NCI-H510A treated with DMSO at 0.1 percent for 48 hours (cell line): ENCODE data around the gene NDE1.
"Not testable (repeated sequence)": the region's sequence is repeated elsewhere in the genome, so short reads cannot be mapped to it uniquely, and the experiment has no call there.

Experiments
- DNase-seq: peaks from one replicate; lab custom pipeline; 2025; lab: John Stamatoyannopoulos, UW

Gene NDE1

DNA sequence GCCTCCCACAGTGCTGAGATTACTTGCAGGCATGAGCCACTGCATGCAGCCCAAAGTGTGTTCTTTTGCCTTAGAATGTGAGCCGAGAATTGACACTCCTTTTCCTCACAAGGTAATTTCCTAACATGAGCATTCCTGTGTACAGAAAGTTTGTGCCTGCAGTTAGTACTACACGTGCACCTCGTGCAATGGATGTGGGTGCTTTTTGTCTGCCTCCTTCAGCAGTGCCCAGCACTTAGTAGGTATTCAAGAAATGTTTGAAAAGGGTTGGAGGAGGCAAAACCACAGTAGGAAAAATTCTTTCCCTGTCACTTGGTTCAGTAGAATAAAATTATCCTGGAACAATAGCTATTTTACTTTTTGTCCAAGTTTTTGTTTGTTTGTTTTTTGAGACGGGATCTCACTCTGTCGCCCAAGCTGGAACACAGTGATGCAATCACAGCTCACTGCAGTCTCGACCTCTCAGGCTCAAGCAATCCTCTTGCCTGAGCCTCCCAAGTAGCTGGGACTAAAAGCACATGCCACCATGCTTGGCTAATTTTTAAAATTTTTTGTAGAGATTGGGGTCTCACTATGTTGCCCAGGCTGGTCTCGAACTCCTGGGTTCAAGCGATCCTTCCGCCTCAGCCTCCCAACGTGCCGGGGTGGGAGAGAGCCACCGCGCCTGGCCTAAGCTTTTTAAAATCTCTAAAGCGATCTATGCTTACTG lies 2.4 kb downstream of the NDE1 start:
- no peak for DNase-seq

DNA sequence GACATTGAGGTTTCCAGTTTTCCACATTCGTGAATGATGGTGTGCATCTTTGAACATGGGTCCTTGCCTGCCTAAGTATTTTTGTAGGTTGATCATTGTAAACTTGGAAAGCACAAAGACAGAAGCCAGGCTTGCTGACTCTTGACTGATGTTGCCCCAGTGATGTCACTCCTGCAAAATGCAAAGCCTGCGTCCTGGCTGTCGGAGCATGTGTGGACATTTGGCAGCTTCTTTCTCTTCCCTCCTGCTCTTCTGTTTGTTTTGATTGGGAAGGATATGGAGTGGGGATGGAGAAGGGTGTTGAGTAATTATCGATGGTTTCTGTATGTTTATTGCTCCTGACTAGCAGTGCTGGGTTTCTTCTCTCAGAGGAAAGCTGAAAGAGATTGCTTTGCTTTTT lies 3.2 kb downstream of the NDE1 start:
- peak; percentile 87 for DNase-seq

DNA sequence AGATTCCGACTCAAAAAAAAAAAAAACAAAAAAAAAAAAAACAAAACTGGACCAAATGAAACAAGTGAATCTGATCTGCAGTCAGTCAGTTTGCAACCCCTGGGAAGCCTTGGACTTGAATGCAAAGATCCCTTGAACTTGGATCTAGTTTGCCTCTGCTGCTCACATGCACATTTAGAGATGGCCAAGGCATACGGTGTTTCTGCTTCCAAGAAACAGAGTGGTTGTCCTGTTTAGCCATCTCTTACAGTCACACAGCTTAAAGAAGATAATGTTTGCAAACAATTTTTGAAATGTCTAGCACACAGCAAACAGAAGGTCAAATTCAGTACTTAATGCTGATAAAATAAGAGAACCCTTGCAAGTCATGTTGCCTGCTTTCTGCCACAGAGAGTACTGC lies 4.5 kb downstream of the NDE1 start:
- no peak for DNase-seq

DNA sequence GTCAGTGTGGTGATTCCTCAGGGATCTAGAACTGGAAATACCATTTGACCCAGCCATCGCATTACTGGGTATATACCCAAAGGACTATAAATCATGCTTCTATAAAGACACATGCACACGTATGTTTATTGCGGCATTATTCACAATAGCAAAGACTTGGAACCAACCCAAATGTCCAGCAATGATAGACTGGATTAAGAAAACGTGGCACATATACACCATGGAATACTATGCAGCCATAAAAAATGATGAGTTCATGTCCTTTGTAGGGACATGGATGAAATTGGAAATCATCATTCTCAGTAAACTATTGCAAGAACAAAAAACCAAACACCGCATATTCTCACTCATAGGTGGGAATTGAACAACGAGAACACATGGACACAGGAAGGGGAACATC lies 5.5 kb downstream of the NDE1 start:
- not testable (repeated sequence) for DNase-seq

DNA sequence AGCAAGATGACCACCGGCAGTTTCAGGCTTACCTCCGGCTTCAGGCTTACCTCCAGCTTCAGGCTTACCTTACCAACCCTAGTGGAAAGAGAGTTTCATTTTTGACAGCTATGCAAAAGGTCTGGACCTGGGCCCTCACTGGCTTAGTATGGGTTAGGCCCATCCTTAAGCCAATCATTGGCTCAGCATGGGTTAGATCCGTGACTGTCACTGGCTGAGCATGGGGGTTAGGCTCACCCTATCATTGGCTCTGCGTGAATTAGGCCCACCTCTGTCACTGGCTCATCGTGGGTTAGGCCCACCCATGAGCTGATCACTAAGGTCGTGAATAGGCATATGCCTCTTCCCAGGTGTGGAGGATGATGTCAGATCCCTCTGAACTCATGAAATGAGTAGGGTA lies 8.1 kb downstream of the NDE1 start:
- DNase-seq, result no peak

DNA sequence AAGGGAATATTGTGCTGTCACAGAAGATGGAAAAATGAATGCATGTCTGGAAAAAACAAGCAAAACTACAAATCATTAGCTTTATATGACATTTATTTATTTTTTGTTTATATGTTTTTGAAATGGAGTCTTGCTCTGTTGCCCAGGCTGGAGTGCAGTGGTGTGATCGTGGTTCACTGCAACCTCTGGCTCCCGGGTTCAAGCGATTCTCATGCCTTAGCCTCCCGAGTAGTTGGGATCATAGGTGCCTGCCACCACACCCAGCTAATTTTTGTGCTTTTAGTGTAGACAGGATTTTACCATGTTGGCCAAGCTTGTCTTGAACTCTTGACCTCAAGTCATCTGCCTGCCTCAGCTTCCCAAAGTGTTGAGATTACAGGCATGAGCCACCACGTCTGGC lies 8.5 kb downstream of the NDE1 start:
- DNase-seq, result no peak

DNA sequence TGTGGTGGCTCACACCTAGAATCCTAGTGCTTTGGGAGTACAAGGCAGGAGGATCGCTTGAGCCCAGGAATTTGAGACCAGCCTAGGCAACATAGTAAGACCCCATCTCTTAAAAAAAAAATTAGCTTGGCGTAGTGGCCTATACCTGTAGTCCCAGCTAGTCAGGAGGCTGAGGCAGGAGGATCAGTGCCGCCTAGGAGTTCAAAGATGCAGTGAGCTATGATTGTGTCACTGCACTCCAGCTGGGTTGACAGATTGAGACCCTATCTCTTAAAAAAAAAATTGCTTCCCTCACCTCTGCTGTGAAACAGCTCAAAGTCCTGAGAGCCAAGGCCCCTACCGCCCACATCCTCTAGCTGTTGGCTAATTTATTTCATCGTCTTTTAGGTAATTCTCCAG lies 10.2 kb downstream of the NDE1 start:
- no peak for DNase-seq

DNA sequence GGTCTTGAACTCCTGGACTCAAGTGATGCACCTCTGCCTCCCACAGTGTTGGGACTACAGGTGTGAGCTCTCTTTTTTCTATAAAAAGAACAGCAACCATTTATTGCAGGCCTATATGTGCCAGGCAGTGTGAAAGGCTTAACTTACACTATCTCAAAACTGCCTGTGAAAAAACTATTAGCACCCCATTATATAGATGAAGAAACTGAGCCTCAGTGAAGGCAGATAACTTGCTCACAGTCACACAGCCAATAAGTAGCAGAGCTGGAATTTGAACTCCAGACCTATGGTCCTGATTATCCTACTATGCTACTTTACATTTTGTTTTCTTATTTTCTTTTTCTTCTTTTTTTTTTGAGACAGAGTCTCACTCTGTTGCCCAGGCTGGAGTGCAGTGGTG lies 15.1 kb downstream of the NDE1 start:
- no peak for DNase-seq

DNA sequence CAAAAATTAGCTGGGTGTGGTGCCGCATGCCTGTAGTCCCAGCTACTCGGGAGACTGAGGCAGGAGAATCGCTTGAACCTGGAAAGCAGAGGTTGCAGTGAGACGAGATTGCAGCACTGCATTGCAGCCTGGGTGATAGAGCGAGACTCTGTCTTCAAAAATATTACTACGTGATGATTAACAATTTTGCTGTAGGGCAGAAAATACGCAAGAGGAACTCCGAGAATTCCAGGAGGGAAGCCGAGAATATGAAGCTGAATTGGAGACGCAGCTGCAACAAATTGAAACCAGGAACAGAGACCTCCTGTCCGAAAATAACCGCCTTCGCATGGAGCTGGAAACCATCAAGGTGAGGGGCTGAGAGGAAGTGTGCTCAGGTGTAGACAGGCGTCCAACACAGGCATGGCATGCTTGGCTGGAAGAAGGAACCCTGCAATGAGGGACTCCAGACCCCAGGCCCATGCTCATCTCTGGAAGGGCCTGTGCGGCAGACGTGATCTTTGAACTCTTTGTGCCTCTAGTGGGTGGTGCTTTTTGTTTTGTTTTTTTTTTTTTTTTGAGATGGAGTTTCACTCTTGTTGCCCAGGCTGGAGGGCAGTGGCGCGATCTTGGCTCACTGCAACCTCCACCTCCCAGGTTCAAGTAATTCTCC lies 17.2 kb downstream of the NDE1 start:
- no peak for DNase-seq

DNA sequence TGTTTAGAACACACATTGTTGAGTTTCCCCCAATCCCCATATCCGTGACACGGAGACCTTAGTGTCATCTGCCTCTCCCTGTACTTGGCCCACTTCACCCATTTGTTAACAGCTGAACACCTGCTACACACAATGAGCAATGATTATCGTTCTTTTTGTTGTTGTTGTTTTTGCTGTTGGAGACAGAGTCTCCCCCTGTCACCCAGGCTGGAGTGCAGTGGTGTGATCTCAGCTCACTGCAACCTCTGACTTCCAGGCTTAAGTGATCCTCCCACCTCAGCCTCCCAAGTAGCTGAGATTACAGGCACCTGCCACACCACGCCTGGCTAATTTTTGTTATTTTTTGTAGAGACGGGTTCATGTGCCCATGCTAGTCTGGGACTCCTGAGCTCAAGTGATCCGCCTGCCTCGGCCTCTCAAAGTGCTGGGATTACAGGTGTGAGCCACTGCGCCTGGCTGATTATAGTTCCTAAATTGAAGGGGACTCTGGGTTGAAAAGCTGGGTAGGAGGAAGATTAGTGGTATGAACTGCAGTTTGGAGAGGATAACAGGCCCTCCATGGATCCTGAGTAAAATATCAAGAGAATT lies 21.6 kb downstream of the NDE1 start:
- peak; percentile 62 for DNase-seq

DNA sequence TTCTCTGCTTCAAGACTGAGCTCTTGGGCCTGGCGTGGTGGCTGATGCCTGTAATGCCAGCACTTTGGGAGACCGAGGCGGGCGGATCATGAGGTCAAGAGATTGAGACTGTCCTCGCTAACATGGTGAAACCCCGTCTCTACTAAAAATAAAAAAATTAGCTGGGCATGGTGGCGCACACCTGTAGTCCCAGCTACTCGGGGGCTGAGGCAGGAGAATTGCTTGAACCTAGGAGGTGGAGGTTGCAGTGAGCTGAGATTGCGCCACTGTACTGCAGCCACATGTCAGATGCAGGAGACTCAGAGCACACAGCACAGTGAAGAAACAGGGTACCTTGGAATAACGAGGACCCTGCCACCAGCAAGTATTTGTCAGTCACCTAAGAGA lies 22.1 kb downstream of the NDE1 start:
- DNase-seq, result not testable (repeated sequence)

DNA sequence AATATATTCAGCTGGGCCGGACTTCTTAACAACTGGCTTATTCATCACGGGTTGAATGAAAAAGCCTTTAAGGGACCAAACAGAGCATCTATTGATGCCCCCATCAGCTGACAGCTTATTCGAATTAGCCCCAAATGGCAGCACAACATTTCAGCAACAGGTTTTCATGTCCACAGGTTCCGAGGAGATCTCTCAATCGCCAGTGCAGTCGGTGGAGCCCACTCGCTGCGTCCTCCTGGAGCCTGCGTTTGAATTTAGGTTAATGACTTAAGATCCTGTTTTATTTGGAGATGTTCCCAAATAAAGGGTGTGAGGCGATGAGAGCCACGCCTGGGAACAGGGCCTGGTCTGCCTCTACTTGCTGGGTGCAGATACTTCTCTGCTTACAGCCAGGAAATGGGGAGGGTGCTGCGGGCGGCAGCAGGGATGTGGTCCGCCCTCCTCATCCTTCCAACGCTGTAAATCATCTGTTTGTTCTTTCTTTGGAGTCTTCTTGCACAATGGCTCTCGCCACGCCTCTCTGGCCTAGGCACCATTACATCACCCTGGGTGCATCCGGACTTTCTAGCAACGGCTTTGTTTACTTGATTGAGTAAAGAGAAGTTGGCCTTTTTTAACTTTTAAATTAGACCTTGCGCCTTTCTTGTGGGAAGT lies 22.6 kb downstream of the NDE1 start:
- peak; percentile 100 for DNase-seq

DNA sequence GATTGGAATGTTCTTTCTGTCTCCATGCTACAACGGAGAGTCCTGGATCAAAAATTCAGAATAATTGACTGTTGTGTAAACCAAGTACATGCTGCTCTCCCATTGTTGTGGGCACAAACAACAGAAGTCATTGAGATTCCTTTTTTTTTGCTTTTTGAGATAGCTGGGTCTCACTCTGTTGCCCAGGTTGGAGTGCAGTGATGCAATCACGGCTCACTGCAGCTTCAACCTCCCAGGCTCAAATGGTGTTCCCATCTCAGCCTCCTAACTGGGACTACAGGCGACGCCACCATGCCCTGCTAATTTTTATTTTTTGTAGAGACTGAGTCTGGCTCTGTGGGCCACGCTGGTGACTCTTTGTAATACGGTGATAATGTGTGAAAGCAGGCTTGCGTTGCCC lies 24.5 kb downstream of the NDE1 start:
- no peak for DNase-seq

DNA sequence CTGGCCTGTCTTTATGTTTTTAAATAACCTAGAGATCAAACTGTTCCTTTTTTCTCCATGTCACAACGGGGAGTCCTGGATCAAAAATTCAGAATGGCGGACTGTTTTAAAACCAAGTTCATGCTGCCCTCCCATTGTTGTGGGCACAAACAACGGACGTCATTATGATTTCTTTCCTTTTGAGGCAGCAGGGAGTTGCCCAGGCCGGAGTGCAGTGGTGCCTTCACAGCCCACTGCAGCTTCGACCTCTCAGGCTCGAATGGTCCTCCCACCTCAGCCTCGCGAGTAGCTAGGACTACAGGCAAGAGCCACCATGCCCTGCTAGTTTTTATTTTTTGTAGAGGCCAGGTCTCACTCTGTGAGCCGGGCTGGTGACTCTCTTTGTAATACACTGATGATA lies 26.5 kb downstream of the NDE1 start:
- no peak for DNase-seq

DNA sequence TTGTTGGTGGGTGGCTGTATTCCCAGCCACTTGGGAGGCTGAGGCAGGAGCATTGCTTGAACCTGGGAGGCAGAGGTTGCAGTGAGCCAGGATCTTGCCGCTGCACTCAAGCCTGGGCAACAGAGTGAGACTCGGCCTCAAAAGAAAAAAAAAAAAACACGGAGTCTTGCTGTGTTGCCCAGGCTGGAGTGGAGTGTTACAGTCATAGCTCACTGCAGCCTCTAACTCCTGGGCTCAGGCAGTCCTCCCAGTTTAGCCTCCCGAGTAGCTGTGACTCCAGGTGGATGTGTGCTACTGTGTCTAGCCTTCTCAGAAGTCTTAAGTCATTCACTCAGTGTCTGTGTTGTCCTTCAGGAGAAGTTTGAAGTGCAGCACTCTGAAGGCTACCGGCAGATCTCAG lies 27.4 kb downstream of the NDE1 start:
- no peak for DNase-seq

DNA sequence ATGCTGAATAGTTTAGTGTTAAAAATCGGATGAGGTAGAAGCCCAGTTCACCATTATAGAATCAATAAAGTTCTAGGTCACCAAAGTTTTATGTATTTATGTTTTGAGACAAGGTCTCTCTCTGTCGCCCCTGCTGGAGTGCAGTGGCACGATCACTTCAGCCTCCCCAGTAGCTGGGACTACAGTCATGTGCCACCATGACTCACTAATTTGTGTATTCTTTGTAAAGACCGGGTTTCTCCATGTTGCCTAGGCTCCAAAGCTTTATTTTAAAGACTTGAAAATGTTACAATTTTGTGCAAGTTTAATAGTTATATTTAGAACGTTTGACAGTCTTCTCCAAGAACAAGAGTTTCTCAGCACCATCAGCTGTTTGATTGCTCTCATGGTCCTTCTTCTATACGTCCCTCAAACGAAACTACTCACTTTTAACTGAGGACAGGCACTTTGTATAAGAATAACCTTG lies 32.1 kb downstream of the NDE1 start:
- DNase-seq, result peak; percentile 47

DNA sequence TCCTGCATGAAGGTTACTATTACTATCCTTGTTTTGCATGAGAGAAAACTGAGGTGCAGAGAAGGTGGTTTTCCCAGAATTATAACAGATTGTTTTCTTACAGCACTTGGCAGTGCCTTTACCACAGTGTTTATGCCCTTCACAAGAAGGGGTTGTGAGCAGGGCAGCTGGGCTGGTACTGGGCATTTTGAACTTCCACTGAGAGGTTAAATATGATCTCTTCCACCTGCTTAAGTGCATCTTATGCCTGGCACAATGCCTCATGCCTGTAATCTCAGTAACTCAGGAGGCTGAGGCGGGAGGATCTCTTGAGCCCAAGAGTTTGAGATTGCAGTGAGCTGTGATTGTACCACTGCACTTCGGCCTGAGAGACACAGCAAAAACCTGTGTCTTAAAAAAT lies 36.2 kb downstream of the NDE1 start:
- peak; percentile 23 for DNase-seq

DNA sequence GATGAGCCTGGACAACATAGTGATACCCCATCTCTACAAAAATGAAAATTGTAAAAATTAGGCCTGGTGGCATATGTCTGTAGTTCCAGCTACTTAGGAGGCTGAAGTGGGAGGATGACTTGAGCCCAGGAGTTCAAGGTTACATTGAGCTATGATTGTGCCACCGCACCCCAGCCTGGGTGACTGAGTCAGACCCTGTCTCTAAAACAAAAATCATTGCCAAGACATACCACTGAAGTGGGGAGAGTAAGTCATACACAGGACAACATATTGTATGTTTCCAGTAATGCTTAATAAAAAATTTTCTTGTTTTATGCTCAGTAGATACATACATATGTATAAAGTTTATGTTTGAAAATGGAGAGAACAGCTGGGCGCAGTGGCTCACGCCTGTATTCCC lies 39.2 kb downstream of the NDE1 start:
- DNase-seq, result no peak

DNA sequence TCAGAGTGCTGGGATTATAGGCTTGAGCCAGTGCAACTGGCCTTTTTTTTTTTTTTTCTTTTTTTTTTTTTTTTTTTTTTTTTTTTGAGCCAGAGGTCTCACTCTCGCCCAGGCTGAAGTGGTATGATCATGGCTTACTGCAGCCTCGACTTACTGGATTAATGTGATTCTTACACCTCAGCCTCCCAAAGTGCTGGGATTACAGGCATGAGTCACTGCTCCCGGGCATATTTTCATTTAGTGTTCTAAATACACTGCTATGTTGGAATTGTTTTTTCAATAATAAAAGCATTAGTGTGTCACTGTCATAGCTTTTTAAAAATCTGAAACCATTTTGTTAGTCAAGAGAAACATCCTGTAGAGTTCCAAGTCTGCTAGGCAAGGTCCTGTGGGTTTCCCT lies 40.3 kb downstream of the NDE1 start:
- DNase-seq, result no peak

DNA sequence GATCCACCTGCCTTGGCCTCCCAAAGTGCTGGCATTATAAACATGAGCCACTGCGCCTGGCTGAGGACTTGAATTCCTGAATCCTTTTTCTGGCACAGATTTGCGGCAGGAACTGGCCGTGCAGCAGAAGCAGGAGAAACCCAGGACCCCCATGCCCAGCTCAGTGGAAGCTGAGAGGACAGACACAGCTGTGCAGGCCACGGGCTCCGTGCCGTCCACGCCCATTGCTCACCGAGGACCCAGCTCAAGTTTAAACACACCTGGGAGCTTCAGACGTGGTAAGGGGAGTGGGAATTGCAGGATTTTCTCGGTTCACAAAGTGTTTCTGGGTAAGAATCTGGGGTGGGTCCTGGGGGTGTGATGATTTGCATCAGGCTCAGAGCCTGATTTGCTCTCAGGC lies 41.0 kb downstream of the NDE1 start:
- no peak for DNase-seq

DNA sequence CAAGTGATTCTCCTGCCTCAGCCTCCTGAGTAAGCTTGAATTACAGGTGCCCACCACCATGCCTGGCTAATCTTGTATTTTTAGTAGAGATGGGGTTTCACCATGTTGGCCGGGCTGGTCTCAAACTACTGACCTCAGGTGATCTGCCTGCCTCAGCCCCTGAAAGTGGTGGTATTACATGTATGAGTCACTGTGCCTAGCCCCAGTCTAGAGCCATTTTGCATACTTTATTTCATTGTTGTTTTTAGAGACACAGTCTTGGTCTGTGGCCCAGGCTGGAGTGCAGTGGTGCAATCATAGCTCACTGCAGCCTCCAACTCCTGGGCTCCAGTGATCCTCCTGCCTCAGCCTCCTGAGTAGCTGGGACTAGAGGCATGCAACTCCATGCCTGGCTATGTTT lies 42.5 kb downstream of the NDE1 start:
- not testable (repeated sequence) for DNase-seq

DNA sequence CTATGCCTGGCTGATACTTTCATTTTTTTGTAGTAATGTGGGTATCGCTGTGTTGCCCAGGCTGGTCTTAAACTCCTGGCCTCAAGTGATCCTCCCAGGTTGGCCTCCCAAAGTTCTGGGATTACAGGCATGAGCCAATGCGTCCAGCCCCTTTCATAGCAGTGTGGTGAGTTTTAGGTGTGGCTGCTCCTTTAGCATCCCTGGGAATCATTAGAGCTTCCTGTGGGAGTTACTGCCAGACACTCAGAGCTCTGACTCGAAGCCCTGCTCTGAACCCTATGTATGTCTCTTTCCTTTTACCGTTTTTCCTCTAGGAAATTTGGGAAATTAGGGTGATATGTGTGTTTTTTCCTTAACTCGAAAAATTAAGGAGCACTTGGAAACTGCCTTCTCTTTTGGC lies 44.5 kb downstream of the NDE1 start:
- DNase-seq, result no peak

DNA sequence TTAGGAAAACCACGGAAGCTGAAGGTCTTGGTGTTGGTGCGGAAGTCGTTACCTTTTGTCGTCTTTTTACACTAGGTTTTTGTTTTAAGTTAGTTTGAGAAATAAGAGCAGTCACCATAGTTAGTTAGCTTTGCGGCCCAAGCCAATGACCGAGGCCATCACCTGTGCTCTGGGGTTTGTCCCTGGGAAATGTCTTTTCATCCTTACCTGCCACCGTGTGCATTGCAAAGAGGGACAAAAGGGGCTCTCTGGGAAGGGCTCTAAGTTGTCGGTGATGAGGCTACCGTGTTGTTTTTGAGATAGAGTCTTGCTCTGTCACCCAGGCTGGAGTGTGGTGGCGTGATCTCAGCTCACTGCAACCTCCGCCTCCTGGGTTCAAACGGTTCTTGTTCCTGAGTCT lies 49.8 kb downstream of the NDE1 start:
- DNase-seq, result no peak
